ENCODE measurements around the gene FTO.

FTO gene

DNA sequence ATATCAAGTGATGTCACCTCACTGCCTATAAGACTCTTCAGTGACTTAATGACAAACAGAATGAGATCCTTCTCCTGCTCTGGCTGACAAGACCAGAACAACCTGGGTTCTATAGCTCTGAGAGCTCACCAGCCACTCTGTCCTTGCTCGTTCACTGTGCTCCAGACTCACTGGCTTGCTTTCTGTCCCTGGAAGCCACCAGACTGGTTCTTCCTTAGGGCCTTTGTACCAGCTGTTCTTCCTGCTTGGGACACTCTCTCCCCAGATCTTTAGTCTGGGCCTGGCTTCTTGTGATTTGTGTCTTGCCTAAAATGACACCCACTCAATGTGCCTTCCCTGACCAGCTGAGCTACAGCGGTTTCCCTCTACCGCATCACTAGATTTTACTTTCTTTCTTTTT lies 76.1 kb downstream of the FTO start:
- no peak overlapping the region for H3K4me3 ChIP-seq (ENCODE audit: low read depth, low read length)
- TF ChIP-seq, protein P1, sequence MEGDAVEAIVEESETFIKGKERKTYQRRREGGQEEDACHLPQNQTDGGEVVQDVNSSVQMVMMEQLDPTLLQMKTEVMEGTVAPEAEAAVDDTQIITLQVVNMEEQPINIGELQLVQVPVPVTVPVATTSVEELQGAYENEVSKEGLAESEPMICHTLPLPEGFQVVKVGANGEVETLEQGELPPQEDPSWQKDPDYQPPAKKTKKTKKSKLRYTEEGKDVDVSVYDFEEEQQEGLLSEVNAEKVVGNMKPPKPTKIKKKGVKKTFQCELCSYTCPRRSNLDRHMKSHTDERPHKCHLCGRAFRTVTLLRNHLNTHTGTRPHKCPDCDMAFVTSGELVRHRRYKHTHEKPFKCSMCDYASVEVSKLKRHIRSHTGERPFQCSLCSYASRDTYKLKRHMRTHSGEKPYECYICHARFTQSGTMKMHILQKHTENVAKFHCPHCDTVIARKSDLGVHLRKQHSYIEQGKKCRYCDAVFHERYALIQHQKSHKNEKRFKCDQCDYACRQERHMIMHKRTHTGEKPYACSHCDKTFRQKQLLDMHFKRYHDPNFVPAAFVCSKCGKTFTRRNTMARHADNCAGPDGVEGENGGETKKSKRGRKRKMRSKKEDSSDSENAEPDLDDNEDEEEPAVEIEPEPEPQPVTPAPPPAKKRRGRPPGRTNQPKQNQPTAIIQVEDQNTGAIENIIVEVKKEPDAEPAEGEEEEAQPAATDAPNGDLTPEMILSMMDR (IDR thresholded peaks at IDR 0.05; ENCODE audit: borderline replicate concordance, insufficient read depth, low read depth, low read length): no peak

GRCh38 chr16:53781023-53781605 lies 77.2 kb downstream of the FTO start:
- TF ChIP-seq, protein P1 (IDR thresholded peaks at IDR 0.05; ENCODE audit: borderline replicate concordance, insufficient read depth, low read depth, low read length): no peak
- no peak overlapping the region for H3K4me3 ChIP-seq (ENCODE audit: low read depth, low read length)

DNA sequence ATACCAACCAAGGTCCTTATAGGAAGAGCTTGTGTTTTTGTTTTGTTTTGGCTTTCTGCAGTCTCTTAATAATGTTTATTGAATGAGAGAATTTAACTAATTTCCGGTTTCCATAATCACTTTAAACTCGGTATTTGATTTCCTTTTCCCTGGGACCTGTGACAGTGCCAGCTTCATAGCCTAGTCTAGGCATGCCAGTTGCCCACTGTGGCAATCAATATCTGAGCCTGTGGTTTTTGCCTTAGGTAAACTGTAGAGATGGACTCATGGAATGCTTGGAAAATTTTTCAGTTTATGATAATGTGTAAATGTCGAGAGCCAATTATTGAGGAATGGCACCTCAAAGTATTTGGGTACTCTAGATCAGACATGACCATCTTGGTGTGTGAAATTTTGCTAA lies 78.2 kb downstream of the FTO start:
- no peak overlapping the region for H3K4me3 ChIP-seq (ENCODE audit: low read depth, low read length)
- TF ChIP-seq, protein P1 (IDR thresholded peaks at IDR 0.05; ENCODE audit: borderline replicate concordance, insufficient read depth, low read depth, low read length): no peak

DNA sequence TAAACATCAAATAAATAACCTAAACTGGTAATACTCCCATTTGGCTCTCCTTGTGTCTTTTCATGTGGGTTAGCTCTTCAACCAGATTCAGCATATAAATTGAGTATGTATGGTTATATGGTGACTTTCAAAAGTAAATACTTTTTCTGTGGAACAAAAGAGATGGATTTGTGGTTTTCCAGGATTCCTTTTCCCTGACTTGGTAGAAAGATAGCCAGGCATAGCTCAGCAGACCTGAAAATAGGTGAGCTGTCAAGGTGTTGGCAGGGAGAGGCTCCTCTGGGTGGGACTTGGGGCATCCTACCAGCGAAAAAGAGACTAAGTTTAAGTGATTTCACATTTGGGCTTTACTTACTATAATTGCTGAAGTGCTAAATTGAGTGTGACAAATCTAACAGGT lies 80.3 kb downstream of the FTO start:
- TF ChIP-seq, protein P1 (IDR thresholded peaks at IDR 0.05; ENCODE audit: borderline replicate concordance, insufficient read depth, low read depth, low read length): no peak

GRCh38 chr16:53785044-53785443 lies 81.1 kb downstream of the FTO start:
- TF ChIP-seq, protein P1 (IDR thresholded peaks at IDR 0.05; ENCODE audit: borderline replicate concordance, insufficient read depth, low read depth, low read length): no peak
- no peak overlapping the region for H3K4me3 ChIP-seq (ENCODE audit: low read depth, low read length)

More for the DNA sequence above, 80.3 kb downstream of the FTO start:
- H3K4me3 ChIP-seq (ENCODE audit: low read depth, low read length): no peak overlapping the region

DNA sequence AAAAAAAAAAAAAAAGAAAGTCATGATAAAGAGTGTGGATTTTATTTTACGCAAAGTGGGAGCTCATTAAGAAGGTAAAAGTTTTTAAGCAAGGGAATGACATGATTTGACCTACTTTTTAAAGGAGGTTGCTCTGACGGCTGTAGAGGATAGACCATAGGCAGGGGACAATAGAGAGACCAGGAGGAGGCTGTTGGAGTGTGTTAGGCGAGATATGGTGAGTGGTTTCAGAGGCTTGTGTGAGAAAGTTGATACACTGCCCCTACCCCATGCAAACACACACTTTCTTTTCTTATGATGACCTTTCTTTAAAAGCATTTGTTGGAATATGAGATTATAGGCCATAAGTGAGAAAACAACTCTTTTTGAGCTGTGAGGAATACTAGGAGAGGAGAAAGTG lies 82.0 kb downstream of the FTO start:
- TF ChIP-seq, protein P1 (IDR thresholded peaks at IDR 0.05; ENCODE audit: borderline replicate concordance, insufficient read depth, low read depth, low read length): no peak
- H3K4me3 ChIP-seq (ENCODE audit: low read depth, low read length): no peak overlapping the region

DNA sequence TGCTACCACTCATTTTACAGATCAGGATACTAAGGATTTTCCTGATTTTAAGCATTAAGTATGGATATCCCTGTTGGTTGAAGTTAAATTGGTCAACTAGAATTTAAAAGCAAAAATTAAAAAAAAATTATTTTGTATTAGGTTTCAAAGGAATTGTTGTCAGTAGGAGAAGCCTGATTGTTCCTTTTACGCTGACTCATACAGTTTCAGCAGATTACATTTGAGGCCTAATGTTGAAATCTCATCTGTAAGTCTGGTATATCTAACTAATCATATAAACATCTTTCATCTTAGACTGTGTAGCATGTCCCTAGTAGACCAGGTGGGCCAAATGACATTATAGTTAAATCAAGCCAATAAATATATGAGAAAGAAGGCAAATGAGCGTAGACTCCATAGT lies 83.5 kb downstream of the FTO start:
- H3K4me3 ChIP-seq (ENCODE audit: low read depth, low read length): no peak overlapping the region
- TF ChIP-seq, protein P1 (IDR thresholded peaks at IDR 0.05; ENCODE audit: borderline replicate concordance, insufficient read depth, low read depth, low read length): no peak

All from GM12875 (cell line).